Transverse colon (tissue), 4 donors: ENCODE measurements around the gene FAM216B. TPM values are rescaled to one million over a fixed set of nuclear protein-coding genes. Genes with fewer than 3 reads are reported as not detected.

ENCODE experiments used
- DNase-seq: peaks from one replicate; pipeline ENCODE4 v3.0.0-alpha.2; 2019
- H3K27ac ChIP-seq, 4 donors: fragments of 200-600 bp; sonication (generic); 2 replicates each; pipeline ENCODE4 v1.5.1; 2016 to 2018; ENCODE audit warnings: inconsistent platforms in 4 of 4
- H3K27me3 ChIP-seq: fragments of 200-600 bp; sonication (generic); 2 replicates; pipeline ENCODE4 v1.5.1; 2017; ENCODE audit warnings: inconsistent platforms
- H3K36me3 ChIP-seq, 4 donors: fragments of 200-600 bp; sonication (generic); 2 replicates each; pipeline ENCODE4 v1.5.1; 2017 to 2019; ENCODE audit warnings: inconsistent platforms in 4 of 4
- H3K4me1 ChIP-seq, 4 donors: fragments of 200-600 bp; sonication (generic); 2 replicates each; pipeline ENCODE4 v1.5.1; 2017 to 2020; ENCODE audit warnings: inconsistent platforms in 4 of 4
- H3K4me3 ChIP-seq, 4 donors: fragments of 200-600 bp; sonication (generic); 1 replicate in 1 of 4; 2 replicates in 3 of 4; pipeline versions ENCODE4 v1.5.1 to v1.6.1; 2017 to 2019; ENCODE audit warnings: inconsistent platforms in 4 of 4
- H3K9me3 ChIP-seq, 2 donors: fragments of 200-600 bp; sonication (generic); 2 replicates each; pipeline ENCODE4 v1.5.1; 2017 to 2019; ENCODE audit warnings: inconsistent platforms in 2 of 2
- CTCF ChIP-seq, 5 experiments: fragments of 200-600 bp in 3 of 5; fragments of 450-650 bp in 2 of 5; sonication (generic) in 3 of 5; IDR thresholded peaks; 1 replicate in 2 of 5; 2 replicates in 3 of 5; pipeline ENCODE4 v1.5.1; 2016 to 2017; ENCODE audit warnings: antibody characterized with exemption in 5 of 5, inconsistent platforms in 3 of 5, mild to moderate bottlenecking in 2 of 5, moderate library complexity in 1 of 5
- EP300 ChIP-seq: sonication (generic); formaldehyde crosslinking; IDR thresholded peaks from one replicate; pipeline ENCODE4 v1.6.1; 2017; ENCODE audit warnings: antibody characterized with exemption, low read depth
- POLR2A ChIP-seq: fragments of 450-650 bp; IDR thresholded peaks from one replicate; pipeline ENCODE4 v1.6.1; 2016; ENCODE audit warnings: antibody characterized with exemption, mild to moderate bottlenecking, moderate library complexity
- POLR2AphosphoS5 ChIP-seq, 3 donors: sonication (generic); formaldehyde crosslinking; IDR thresholded peaks; one replicate each; pipeline ENCODE4 v1.6.1; 2016; ENCODE audit warnings: antibody characterized with exemption in 3 of 3
- WGBS, 2 donors: methylation state at CpG; one replicate each; pipeline ENCODE4 v1.1.5; 2018; ENCODE audit warnings: low coverage in 1 of 2; 5-methylcytosine and 5-hydroxymethylcytosine counted together
- in situ Hi-C, 4 donors: fragments of 200-750 bp; cut with MboI; loops; one replicate each; pipeline versions ENCODE4 v1.15.0 to v1.15.1; 2017; ENCODE audit warnings: low sequenced_read_pairs in 3 of 4, low pct_ligation_motif_present in 1 of 4, low pct_unique_long_range_greater_than_20kb in 1 of 4
- intact Hi-C: fragments of 100-400 bp; cut with DNase I; formaldehyde crosslinking; loops from one replicate; pipeline ENCODE4 v1.15.1; 2023; ENCODE audit warnings: low total_unique reads
- total RNA-seq, 4 donors: library from RNA; depleted of rRNA; stranded (reverse); fragments of >200 nt; gene quantifications; one replicate each; pipeline ENCODE4 v1.1.0, GENCODE V29; 2016

Gene FAM216B
- total RNA-seq, 4 donors from 2014 or later, result not detected

GRCh38 chr13:42777467-42777866 lies 3.9 kb upstream of the FAM216B start:
- no peaks in the 10 kb centered on the region for H3K4me1 ChIP-seq
- intact Hi-C loops, result loop anchor here (5.0 kb wide), 1 partner anchor 1155 kb away; no protein-coding TSS in a partner anchor
- H3K27ac ChIP-seq, result no peak overlapping the region
- H3K4me3 ChIP-seq, result no peak overlapping the region
- H3K9me3 ChIP-seq, result no peaks in the 10 kb centered on the region
- DNase-seq, result no peak
- H3K36me3 ChIP-seq, result no peaks in the 10 kb centered on the region
- 84 to 100% methylated on average over 2 to 5 of the region's 5 CpGs for WGBS, 2 donors
- no peak for TF ChIP-seq CTCF (IDR thresholded peaks at IDR 0.05)
- TF ChIP-seq POLR2AphosphoS5 (IDR thresholded peaks at IDR 0.05), result no peak
- TF ChIP-seq EP300, result no peak
- no peak for TF ChIP-seq POLR2A
- no peaks in the 10 kb centered on the region for H3K27me3 ChIP-seq
- in situ Hi-C loops, result no loop called here

GRCh38 chr13:42780044-42780443 lies 1.3 kb upstream of the FAM216B start:
- Histone ChIP-seq H3K27ac (no peak overlapping the region), H3K27me3 (no peaks in the 10 kb centered on the region), H3K9me3 (no peaks in the 10 kb centered on the region), H3K4me3 (no peak overlapping the region), H3K4me1 (no peaks in the 10 kb centered on the region), H3K36me3 (no peaks in the 10 kb centered on the region)
- TF ChIP-seq POLR2AphosphoS5 (IDR thresholded peaks at IDR 0.05) (no peak), POLR2A (no peak), EP300 (no peak), CTCF (IDR thresholded peaks at IDR 0.05) (no peak)
- DNase-seq, result no peak
- intact Hi-C loops (no loop called here), in situ Hi-C loops (no loop called here)
- 82% methylated on average over 1 of the region's 1 CpG; no CpG with 5 or more reads in 1 of the 2 donors for WGBS, 2 donors

- no peak for TF ChIP-seq POLR2A
- no peak for TF ChIP-seq CTCF (IDR thresholded peaks at IDR 0.05)
- no peak for DNase-seq
- intact Hi-C loops (no loop called here), in situ Hi-C loops (no loop called here)
- H3K9me3 ChIP-seq, result no peaks in the 10 kb centered on the region
- whole genome bisulfite sequencing, 2 donors, result 28 to 40% methylated on average over 5 to 7 of the region's 7 CpGs
- no peaks in the 10 kb centered on the region for H3K36me3 ChIP-seq
- H3K27ac ChIP-seq, result peak overlapping the region in 3 of 4 donors; percentile 26 to 44 (median 27)
- no peaks in the 10 kb centered on the region for H3K27me3 ChIP-seq
- H3K4me1 ChIP-seq, result peaks cover 0 to 9% (median 3%) of the 10 kb centered on the region in 4 donors
- H3K4me3 ChIP-seq, result no peak overlapping the region
Measured at GRCh38 chr13:42786715-42787114, 5.3 kb downstream of the FAM216B start.

GRCh38 chr13:42788601-42789000 lies 7.2 kb downstream of the FAM216B start:
- H3K9me3 ChIP-seq, result no peaks in the 10 kb centered on the region
- intact Hi-C loops (no loop called here), in situ Hi-C loops (no loop called here)
- WGBS, 2 donors, result 84 to 94% methylated on average over 3 to 4 of the region's 4 CpGs
- TF ChIP-seq POLR2A (no peak), POLR2AphosphoS5 (IDR thresholded peaks at IDR 0.05) (no peak)
- peaks cover 0 to 9% (median 3%) of the 10 kb centered on the region in 4 donors for H3K4me1 ChIP-seq
- H3K27ac ChIP-seq, result no peak overlapping the region
- no peaks in the 10 kb centered on the region for H3K36me3 ChIP-seq
- H3K27me3 ChIP-seq, result no peaks in the 10 kb centered on the region
- H3K4me3 ChIP-seq, result no peak overlapping the region
- no peak for DNase-seq

- in situ Hi-C loops, result no loop called here
- Histone ChIP-seq H3K36me3 (no peaks in the 10 kb centered on the region), H3K4me1 (peaks cover 0 to 6% (median 3%) of the 10 kb centered on the region in 4 donors), H3K9me3 (no peaks in the 10 kb centered on the region), H3K27ac (no peak overlapping the region), H3K27me3 (no peaks in the 10 kb centered on the region), H3K4me3 (no peak overlapping the region)
- TF ChIP-seq CTCF (IDR thresholded peaks at IDR 0.05) (no peak), POLR2A (no peak), EP300 (no peak), POLR2AphosphoS5 (IDR thresholded peaks at IDR 0.05) (no peak)
- 84 to 92% methylated on average over 4 of the region's 4 CpGs for WGBS, 2 donors
- no peak for DNase-seq
- intact Hi-C loops, result no loop called here
Measured at GRCh38 chr13:42792154-42792553, 10.8 kb downstream of the FAM216B start.
